Prostate gland (tissue), 2 donors: ENCODE measurements around the gene RARRES2.

Experiments used
- CTCF ChIP-seq, 4 experiments: fragments of 200-600 bp in 2 of 4; fragments of 450-650 bp in 2 of 4; sonication (generic) in 2 of 4; IDR thresholded peaks; 1 replicate in 3 of 4; 2 replicates in 1 of 4; pipeline ENCODE4 v1.5.1; 2016 to 2019; ENCODE audit warnings: antibody characterized with exemption in 4 of 4, mild to moderate bottlenecking in 2 of 4, moderate library complexity in 2 of 4
- POLR2A ChIP-seq: fragments of 450-650 bp; IDR thresholded peaks from one replicate; pipeline ENCODE4 v1.6.1; 2016; ENCODE audit warnings: antibody characterized with exemption, mild to moderate bottlenecking
- POLR2AphosphoS5 ChIP-seq: sonication (generic); formaldehyde crosslinking; IDR thresholded peaks from one replicate; pipeline ENCODE4 v1.6.1; 2017; ENCODE audit warnings: antibody characterized with exemption

GRCh38 chr7:150344299-150344698 is 2.9 kb upstream of the RARRES2 start:
- TF ChIP-seq CTCF (IDR thresholded peaks at IDR 0.05) (no peak), POLR2A (no peak), POLR2AphosphoS5 (no peak)
